ENCODE results near the gene ASRGL1.

DNA sequence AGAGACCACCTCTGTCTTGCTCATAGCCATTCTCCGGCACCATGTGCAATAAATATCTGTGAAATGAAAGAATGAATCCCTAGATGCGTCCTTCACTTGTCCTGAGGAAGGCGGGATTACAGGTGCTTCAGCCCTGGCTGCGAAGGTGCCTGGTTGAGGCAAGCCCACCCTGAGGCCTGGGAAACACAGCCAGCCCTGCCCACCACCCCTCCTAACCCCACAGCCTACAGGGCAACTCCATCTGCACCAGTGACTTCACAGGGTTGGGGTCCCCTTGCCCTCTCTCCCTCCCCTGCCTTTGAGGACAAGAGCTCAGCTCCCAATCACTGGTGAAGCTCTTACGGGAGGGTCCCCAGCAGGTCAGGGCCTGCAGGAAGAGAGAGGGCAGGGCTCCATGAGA is 64.1 kb downstream of the ASRGL1 start:
- TF ChIP-seq CTCF (IDR thresholded peaks at IDR 0.05; ENCODE audit: low read length) = no peak
- no peak for TF ChIP-seq EZH2phosphoT487 (IDR thresholded peaks at IDR 0.05; ENCODE audit: low read length)
- TF ChIP-seq EZH2 (optimal IDR thresholded peaks at IDR 0.05; ENCODE audit: low read depth, low read length) = no peak

Measured in MM.1S (cell line).